Measurements from ENCODE around the gene VANGL2.

- no peak for TF ChIP-seq REST (IDR thresholded peaks at IDR 0.05; ENCODE audit: borderline replicate concordance)
- TF ChIP-seq EZH2 (IDR thresholded peaks at IDR 0.05; ENCODE audit: borderline replicate concordance, insufficient read depth, low read length, poor library complexity, severe bottlenecking), result no peak
- TF ChIP-seq, protein P1, sequence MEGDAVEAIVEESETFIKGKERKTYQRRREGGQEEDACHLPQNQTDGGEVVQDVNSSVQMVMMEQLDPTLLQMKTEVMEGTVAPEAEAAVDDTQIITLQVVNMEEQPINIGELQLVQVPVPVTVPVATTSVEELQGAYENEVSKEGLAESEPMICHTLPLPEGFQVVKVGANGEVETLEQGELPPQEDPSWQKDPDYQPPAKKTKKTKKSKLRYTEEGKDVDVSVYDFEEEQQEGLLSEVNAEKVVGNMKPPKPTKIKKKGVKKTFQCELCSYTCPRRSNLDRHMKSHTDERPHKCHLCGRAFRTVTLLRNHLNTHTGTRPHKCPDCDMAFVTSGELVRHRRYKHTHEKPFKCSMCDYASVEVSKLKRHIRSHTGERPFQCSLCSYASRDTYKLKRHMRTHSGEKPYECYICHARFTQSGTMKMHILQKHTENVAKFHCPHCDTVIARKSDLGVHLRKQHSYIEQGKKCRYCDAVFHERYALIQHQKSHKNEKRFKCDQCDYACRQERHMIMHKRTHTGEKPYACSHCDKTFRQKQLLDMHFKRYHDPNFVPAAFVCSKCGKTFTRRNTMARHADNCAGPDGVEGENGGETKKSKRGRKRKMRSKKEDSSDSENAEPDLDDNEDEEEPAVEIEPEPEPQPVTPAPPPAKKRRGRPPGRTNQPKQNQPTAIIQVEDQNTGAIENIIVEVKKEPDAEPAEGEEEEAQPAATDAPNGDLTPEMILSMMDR (IDR thresholded peaks at IDR 0.05; ENCODE audit: poor library complexity, severe bottlenecking), result no peak
- no peak for TF ChIP-seq RAD21 (conservative IDR thresholded peaks at IDR 0.05)
- TF ChIP-seq EP300 (conservative IDR thresholded peaks at IDR 0.05; ENCODE audit: poor library complexity, severe bottlenecking), result no peak
Measured at GRCh38 chr1:160454371-160455152, 54.2 kb downstream of the VANGL2 start.

All from neural cell (in vitro differentiated cells).